DND-41 (cell line): ENCODE data around the gene EIPR1.

Experiments used
- CTCF ChIP-seq: IDR thresholded peaks from 2 replicates; pipeline ENCODE4 v1.5.1; 2012; ENCODE audit warnings: borderline replicate concordance, low read length, moderate library complexity, mild to moderate bottlenecking; ENCODE audit not compliant: poor library complexity, severe bottlenecking; ENCODE audit errors: extremely low read depth
- EZH2 ChIP-seq: IDR thresholded peaks from 3 replicates; pipeline ENCODE4 v1.6.1; 2012; ENCODE audit warnings: borderline replicate concordance, low read depth, mild to moderate bottlenecking, moderate library complexity, low read length, inconsistent platforms; ENCODE audit not compliant: severe bottlenecking

- no peak for TF ChIP-seq CTCF
- no peak for TF ChIP-seq EZH2
These were observed 36.7 kb upstream of the EIPR1 start for GRCh38 chr2:3414133-3414860.
